Activated CD8-positive, alpha-beta memory T cell treated with anti-CD3 and anti-CD28 coated beads, Interleukin-2, amount 50 U/mL, for 48 hours (primary cell): Measurements from ENCODE around the gene CLIC3.

Source experiments
- DNase-seq: peaks from one replicate; pipeline ENCODE4 v3.0.0-alpha.2; 2020

The CLIC3 gene

DNA sequence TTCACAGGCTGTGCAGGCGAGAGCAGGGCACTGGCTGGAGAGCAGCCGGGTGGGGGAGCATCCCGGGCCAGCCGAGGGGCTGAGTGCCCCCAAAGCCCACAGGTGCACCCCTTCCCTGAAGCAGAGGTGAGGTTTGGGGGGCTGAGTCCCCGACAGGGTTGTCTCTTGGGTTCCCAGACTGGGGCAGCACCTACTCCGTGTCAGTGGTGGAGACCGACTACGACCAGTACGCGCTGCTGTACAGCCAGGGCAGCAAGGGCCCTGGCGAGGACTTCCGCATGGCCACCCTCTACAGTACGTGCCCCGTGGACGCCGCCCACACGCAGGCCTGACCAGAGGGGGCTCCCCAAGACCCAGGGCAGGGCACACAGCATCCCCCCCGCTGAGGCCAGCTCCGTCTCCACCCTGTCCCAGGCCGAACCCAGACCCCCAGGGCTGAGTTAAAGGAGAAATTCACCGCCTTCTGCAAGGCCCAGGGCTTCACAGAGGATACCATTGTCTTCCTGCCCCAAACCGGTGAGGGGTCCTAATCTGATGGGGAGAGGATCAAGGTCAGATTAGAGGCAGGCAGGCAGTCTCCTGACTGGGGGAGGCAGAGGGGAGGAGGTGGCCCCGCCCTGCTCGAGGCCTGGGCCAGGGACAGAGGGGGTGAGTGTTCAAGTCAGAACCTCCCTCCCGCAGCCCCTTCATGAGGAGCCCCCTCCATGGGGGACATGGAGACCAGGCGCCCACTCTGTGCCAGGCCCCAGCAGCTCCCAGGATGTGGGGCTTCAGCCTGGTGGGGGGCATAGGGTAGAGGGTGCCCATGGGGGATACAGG lies 16.4 kb downstream of the CLIC3 start:
- DNase-seq, result no peak

DNA sequence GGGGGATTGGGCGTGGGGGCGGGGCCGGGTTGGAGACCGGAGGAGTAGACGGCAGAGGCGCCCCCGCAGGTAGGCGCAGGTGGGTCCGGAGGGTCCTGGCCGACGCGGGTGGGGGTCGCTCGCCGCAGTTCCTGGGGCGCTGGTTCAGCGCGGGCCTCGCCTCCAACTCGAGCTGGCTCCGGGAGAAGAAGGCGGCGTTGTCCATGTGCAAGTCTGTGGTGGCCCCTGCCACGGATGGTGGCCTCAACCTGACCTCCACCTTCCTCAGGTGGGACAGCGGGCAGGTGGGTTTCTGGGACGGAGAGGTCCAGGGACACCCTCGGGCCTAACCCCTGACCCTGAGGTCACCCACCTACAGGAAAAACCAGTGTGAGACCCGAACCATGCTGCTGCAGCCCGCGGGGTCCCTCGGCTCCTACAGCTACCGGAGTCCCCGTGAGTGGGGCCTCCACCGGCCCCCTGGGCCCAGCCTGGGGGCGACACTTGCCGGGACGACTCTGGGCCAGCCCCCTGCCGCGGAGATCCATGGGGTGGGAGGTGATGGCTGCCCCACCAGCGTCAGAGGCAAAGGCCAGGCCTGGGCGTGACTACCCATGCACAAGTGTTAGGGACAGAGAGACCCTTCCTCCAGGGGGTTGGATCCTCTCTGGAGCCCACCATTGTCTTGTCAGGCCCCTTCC lies 17.4 kb downstream of the CLIC3 start:
- no peak for DNase-seq

DNA sequence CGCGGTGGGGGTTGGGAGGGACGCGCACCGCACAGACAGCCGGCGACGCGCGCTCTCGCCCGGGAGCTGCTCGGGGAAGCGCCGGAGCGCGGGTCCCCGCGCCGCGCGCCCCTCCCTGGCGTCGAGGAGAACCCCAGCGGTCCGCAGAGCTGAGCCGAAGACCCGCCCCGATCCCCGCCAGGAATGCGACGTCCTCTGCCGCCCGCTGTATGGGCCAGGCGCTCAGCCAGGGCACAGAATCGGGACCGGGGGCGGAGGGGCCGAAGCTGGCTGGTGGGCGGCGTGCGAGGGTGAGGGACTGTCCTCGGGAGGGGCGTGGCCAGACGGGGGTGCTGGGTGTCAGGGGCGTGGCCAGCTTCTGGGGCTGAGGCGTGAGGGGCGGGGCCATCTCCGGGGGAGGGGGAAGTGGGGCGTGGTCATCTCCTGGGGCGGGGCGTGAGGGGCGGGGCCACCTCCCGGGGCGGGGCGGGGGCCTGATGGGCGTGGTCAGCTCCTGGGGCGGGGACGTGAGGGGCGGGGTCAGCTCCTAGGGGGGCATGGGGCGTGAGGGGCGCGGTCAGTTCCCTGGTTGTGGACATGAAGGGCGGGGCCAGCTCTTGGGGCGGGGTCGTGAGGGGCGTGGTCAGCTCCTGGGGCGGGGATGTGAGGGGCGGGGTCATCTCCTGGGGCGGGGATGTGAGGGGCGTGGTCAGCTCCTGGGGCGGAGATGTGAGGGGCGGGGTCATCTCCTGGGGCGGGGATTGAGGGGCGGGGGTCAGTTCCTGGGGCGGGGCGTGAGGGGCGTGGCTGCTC lies 18.1 kb downstream of the CLIC3 start:
- peak; percentile 87 for DNase-seq

DNA sequence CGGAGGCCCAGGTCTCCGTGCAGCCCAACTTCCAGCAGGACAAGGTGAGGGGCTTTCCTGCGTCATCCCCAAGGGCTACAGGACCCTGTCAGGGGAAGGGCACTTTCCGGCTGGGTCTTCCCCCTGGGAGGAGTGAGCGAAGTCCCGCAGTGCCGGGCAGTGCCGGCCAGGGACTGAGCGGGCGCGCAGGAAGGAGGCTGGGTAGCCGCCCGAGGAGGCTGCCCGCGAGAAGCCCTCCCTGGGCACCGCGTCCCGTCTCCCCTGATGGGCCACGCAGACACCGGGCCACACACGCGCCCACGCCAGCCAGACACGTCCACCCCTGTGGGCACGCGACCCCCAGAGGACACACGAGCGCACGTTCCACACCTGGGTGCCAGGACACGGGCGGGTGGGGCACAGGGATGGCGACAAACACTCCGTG lies 18.7 kb downstream of the CLIC3 start:
- DNase-seq, result no peak

DNA sequence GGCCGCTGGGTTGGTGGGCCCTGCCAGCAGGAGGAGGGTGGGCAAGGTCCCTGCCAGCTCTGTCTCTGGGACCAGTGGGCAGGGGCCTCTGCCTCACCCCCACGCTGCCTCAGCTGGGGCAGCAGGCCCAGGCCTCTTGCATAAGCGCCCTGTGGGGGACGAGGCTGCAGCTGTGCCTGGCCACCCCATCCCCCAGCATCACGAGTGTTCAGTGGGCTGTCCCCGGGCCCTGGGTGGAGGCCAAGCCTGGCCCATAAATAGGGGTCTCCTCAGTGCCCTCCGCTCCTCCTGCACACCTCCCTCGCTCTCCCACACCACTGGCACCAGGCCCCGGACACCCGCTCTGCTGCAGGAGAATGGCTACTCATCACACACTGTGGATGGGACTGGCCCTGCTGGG lies 19.1 kb downstream of the CLIC3 start, which contains the start of gene PTGDS:
TSS of gene PTGDS (plus strand) at position 282 of the 400 bp plus-strand sequence. CDS start at position 357, 75 bp downstream.
- no peak for DNase-seq

DNA sequence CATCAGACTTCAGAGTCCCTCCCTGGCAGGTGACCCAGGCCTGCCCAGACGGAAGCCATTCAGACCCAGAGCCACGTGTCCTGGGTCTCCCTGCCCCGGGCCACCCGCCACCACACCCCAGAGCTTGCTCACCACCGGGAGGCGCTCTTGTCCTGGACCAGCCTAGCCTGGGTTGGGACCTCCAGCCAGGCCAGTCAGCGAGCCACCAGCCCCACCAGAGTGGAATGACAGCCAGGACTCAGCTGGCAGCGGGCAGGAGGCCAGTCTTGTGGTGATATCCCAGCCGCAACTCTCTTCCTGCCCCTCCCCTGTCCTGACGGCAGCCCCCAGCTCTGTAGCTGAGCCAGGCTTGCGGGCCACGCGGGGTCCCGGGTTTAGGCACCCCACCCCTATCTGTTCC lies 20.7 kb downstream of the CLIC3 start:
- peak; percentile 82 for DNase-seq

DNA sequence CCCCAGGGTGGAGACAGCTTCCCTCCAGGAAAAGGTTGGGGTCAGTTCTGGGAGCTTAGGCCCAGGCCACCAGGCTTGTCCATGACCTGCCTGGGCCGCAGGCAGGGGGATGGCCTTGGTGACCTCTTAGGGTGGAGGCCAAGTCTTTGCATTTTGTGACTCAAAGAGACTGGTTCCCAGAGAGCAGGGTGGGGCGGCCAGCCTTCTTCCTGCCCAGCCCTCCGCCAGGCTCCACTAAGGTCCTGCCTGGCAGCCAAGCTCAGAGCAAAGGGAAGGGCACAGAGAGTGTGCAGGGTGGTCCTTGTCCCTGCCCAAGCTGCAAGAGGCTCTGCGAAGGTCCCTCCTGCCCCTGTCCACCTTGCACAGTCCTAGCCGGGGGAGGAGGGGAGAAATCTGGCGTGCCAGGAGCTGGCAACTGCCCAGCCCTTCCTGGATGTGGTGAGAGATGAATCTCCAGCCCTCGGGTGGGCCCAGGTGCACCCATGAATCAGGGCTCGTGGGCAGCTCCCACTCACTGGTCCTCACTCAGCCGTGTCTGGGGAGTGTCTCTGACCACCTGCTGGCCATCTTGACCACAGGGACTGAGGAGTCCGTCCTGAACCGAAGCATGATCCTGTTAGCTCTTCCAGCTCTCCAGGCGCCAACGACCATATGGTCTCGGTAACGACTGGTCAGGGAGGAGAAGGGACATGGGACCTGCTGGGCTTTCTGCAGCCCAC lies 21.4 kb downstream of the CLIC3 start:
- DNase-seq, result no peak

DNA sequence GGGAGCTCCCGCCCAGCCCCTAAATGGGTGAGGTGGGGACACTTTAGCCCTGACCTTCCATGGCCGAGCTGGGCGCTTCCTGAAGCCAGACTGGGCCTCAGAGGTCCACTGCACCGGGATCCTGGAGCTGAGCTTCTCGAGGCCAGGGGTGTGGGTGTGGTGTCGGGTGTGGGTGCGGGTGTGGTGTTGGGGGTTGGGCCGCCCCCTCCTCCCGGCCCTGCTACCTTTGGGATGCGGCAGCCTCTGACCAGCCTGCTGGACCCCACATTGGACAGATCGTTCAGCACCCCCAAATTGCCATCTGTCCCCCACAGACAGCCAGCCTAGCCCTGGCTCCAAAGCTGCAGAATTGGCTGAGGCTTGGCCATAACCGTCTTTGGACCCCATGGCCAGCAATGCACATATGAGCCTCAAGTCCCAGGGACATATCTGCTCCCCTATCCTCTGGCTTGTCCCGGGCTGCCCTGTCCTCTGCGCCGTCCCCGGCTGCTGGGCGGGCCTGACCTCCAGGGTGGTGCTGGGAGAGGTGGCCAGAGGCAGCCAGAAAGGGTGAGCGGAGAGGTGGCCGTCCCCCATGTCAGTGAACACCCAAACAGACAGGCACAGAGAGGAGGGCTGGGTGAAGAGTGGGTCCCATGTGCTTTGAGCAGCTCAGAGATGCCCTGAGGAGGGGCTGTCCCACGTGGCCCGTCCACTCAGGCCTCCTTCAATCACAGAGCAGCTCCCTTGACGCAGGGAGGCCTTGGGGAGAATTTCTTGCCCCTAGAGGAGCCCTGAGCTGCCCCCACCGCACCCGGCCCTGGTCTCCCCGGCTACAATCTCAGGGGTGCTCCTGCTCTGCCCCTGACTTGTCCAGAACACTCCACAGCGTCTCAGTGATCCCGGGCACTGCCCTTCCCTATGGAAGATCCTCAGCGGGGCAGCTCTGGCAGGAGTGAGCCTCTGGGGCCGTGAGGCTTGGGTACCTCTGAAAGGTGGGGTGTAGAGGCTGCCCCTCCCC lies 22.4 kb downstream of the CLIC3 start:
- DNase-seq, result no peak

DNA sequence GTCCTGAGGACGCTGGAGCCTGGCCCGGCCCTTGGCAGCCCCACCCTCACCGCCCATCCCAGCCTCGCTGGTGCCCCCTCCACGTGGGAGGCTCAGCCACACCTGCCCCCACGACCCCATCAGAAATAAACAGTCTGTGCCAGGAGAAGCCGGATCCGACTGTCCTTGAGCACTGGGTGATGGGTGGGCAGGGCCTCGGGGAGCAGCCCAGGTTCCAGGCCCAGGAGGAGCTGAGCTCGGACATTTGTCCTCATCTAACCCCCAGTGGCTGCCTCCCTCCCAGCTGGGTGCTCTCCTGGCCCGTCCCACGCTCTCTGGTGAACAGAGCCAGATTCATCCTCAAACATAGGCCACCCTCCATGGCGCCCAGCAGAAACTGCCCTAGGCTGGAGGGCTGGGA lies 23.6 kb downstream of the CLIC3 start:
- DNase-seq, result no peak

DNA sequence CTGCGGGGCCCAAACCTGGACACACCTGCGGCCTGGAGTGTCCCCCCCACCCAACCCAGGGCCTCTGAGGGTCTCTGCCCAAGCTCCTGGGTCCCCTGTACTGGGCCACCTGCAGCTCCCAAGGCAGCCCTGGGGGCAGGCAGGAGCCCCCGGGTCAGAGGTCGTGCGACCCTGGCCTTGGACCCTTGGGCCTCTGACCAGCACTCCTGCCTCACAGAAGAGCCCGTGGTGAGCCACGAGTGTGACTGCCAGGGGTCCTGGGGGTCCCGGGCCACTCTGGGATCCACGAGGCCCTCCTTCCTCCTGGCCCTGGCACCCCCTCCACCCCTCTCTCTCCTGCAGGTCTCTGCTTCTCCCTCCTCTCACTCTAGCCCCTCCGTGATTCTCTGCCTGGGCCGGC lies 24.0 kb downstream of the CLIC3 start:
- DNase-seq, result no peak

DNA sequence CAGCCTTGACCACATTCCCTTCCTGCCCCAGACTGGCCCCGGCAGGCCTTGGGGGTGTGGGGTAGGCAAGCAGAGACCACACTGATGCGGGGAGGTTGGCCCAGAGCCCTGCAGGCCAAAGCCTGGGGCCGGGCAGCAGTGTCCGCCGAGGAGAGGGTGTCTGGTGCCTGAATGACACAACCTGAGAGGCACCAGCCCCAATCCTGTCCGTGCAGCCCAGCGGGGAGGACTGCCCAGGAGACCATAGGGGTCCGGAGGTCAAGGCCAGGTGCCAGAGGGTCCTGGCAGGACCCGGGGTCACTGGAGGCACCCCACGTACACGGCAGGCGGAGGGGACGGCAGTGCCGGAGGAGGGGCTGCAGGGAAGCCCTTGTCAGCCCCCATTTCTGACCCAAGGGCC lies 24.6 kb downstream of the CLIC3 start:
- no peak for DNase-seq

DNA sequence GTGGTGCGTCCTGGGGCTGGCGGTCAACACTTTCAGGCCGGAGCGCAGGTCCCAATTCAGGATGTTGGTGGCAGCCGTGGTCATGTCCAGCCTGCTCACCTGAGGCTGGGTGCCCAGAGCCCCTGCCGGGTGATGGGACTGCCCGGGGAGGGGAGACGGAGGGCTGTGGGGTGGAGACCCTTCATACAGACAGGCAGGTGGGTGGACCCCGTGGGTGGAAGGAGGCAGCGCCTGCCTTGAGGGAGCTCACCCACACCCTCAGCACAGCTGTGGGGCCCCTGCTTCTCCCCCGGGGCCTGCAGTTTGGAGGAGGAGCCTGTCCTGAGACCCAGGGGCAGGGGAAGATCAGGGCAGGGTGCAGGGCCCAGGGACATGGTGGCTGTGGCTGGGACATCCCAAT lies 26.0 kb downstream of the CLIC3 start:
- DNase-seq, result no peak

DNA sequence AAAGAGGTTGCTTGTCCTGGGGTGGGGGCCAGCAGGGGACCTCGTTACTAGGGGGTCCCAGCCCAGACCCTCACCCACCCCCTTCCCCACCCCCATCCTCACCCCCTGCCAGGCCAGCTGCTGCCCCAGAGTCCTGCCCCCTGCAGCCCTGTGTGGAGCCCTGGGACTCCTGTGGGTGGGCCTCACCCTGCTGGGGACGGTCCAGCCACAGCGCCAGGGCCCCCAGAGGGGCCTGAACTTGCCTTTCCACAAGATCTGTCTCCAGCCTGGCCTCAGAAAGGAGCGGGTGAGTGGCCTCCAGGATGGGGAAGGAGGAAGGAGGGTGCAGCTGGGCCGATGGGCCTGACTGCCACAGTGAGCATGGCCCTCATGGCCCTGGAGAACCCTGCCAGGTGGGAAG lies 26.6 kb downstream of the CLIC3 start:
- DNase-seq, result no peak

DNA sequence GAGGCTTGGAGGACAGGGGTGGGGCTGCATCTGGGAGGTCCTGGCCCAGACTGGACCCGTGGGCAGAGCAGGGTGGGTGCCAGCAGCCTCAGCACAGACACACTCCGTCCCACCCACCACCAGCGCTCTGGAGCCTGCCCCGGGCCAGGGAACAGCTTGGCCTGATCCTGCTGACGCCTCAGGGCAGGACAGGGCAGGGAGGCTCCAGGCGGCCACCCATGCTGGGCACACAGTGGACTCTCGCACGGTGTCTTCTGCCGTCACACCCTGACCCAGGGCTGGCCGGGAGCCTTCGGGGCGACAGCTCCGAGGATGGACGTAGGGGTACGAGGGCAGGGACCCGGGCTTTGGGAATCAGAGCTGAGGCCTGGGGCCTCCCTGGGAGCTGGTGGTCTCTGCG lies 27.2 kb downstream of the CLIC3 start:
- no peak for DNase-seq

DNA sequence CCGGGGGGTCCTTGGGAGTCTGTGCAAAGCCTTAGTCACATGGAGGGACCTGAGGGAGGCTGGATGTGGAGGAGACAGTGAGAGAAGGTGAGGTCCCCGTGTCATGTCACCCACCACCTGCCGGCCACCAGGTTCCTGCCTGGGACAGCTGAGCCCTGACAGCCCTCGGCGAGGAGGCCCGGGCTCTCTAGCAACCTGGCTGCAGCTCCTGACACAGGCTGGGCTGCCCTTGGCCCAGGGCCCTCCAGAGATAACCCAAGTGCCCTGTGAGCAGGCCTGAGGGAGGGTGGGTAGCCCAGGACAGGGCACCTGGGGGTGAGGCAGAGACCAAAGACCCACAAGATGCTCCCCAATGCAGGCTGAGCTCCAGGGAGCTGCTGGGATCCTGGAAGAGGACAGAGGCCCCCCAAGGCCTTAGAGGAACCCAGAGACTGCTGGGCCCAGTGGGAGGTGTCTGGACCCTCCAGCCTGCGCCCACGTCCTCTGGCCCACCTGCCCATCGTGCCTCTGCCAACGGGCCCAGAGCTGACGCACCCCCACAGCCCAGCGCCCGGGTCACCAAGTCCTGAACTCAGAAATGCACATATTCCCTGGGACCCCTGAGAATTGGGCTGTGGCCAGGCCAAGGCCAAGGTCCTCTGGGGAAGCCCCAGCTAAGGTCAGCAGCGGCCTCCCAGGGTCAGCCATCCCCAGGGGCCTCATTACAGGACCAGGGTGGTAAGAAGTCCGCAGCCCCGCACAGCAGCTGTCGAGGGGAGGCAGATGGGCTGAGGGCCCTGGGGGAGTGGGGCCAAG lies 27.8 kb downstream of the CLIC3 start:
- no peak for DNase-seq

DNA sequence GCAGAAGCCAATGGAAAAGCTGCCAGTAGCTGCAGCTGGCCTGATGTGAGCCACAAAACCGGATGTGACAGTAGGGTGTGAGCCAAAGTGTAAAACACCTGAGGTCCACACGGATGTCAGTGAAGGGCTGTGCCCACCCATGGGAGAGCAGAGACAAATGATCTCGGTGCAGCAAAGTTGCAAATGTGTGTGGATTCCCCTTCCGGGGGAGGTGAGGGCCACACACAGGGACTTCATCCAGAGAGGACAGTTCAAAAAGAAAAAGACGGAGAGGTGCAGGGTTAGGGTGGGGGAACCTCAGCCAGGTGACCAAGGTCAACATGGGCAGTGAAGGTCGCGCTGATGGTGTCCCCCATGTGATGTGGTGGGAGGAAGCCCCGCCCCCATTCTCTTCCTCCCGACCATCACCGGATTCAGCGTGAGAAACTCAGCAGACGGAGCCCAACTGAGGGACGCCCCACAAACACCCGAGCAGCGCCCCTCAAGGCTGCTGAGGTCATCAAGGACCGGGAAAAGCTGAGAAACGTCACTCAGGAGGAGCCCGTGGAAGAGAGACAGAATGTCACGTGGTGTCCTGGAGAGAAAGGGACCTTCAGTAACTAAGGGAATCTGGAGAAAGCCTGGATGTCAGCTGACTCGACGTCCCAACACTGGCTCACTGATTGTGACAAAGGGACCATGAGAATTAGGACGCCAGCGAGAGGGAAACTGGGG lies 30.4 kb downstream of the CLIC3 start:
- no peak for DNase-seq

DNA sequence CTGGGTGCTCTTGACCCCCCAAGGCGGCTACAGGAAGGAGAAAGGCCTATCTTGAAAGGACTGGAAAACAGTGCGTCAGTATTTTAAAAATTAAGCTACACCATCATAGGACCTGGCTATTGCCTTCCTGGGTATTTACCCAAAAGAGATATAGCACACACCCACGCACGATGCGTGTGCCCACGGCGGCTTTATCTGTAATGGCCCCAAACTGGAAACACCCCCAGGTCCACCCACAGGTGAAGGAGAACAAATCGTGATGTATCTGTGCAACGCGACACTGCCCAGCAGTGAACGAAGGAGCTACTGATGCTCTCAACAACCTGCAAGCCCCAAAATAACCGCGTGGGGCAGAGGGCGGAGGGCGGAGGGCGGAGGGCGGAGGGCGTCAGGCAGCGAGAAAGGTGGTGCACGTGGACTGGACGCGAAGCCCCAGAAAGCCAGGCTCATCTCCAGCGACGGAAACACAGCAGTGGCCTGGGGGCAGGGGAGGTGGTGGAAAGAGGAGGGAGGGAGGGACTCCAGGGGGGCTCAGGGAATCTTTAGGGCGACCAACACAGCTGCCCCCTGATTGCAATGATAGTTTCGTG lies 31.4 kb downstream of the CLIC3 start:
- DNase-seq, result no peak

DNA sequence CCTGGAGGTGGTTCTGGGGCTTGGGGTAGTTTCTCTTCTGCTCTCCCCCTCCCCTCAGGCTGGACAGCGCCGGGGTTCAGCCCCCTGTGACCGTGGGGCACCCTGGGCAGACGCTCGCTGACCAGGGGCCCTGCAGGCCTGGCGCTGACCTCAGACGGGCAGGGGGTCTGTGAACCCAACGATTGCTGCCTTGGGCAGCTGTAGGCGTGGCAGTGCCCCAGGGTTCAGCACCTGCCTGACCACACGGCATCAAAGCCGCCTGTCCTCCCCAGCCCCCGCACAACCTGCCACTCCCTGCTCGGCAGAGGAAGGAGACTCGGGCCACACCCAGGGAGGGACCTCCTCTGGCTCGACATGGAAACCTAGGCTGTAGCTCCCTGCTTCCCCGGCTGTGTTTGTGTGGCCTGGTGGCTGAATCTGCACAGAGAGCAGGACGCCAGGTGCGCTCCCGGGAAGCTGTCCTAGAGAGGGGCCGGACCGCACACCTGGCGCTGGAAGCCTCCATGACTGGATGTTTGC lies 32.1 kb downstream of the CLIC3 start:
- DNase-seq, result no peak

DNA sequence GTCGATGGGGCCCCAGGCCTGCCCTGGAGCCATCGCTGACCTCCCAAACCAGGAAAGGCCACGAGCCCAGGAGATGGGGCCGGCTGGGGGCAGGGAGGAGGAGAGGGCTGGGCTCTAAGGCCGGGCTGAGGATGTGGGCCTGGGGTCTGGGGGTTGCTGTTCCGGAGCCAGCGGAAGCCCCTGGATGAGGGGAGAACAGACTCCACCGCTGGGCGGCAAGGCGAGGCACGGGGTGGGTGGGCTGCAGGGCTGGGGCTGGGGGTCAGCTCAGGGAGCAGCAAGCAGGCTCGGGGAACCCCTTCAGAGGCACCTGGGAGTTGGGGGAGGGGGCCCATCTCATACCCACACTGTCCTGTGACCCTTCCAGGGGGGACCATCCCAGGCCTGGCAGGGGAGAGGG lies 32.6 kb downstream of the CLIC3 start:
- no peak for DNase-seq
